Osteoblast (primary cell): Measurements from ENCODE around the gene MRNIP. TPM values are rescaled to one million over a fixed set of nuclear protein-coding genes. Genes with fewer than 3 reads are reported as not detected.

Source experiments
- DNase-seq: peaks from one replicate; pipeline ENCODE4 v3.0.0; 2011; ENCODE audit warnings: low spot score, mixed read lengths; ENCODE audit not compliant: insufficient read length; ENCODE audit errors: missing footprints
- H2AFZ ChIP-seq: 2 replicates; pipeline ENCODE4 v1.6.0; 2011; ENCODE audit warnings: mild to moderate bottlenecking, low read length
- H3K27ac ChIP-seq: 2 replicates; pipeline ENCODE4 v1.5.1; 2011; ENCODE audit warnings: mild to moderate bottlenecking, low read depth, low read length, moderate library complexity
- H3K27me3 ChIP-seq: 2 replicates; pipeline ENCODE4 v1.6.0; 2012; ENCODE audit warnings: mild to moderate bottlenecking, control low read depth, inconsistent platforms, low read length, moderate library complexity; ENCODE audit not compliant: insufficient read depth
- H3K36me3 ChIP-seq: 2 replicates; pipeline ENCODE4 v1.5.1; 2011; ENCODE audit warnings: mild to moderate bottlenecking, low read length, control low read depth, moderate library complexity; ENCODE audit not compliant: insufficient read depth
- H3K4me1 ChIP-seq: 2 replicates; pipeline ENCODE4 v1.5.1; 2011; ENCODE audit warnings: mild to moderate bottlenecking, low read length, control low read depth, moderate library complexity; ENCODE audit not compliant: insufficient read depth
- H3K4me2 ChIP-seq: 2 replicates; pipeline ENCODE4 v1.6.0; 2011; ENCODE audit warnings: mild to moderate bottlenecking, low read length; ENCODE audit not compliant: insufficient read depth
- H3K4me3 ChIP-seq: fragments of 200-600 bp; sonication (generic); 3 replicates; pipeline ENCODE4 v1.5.1; 2012; ENCODE audit warnings: mild to moderate bottlenecking, low read length, inconsistent platforms; ENCODE audit not compliant: insufficient read depth
- H3K79me2 ChIP-seq: 2 replicates; pipeline ENCODE4 v1.6.0; 2012; ENCODE audit warnings: mild to moderate bottlenecking, low read length, control low read depth, inconsistent platforms; ENCODE audit not compliant: insufficient read depth
- H3K9me3 ChIP-seq: 2 replicates; pipeline ENCODE4 v1.5.1; 2011; ENCODE audit warnings: low read depth, low read length, control low read depth
- H4K20me1 ChIP-seq: 2 replicates; pipeline ENCODE4 v1.6.0; 2012; ENCODE audit warnings: mild to moderate bottlenecking, low read length, control low read depth; ENCODE audit not compliant: insufficient read depth
- CTCF ChIP-seq: IDR thresholded peaks from 2 replicates; pipeline ENCODE4 v1.5.1; 2011; ENCODE audit warnings: mild to moderate bottlenecking, low read depth, low read length, moderate library complexity; ENCODE audit errors: extremely low read depth
- total RNA-seq: library from RNA; depleted of rRNA; stranded (reverse); fragments of >200 nt; gene quantifications from 2 replicates; pipeline ENCODE4 v1.2.3, GENCODE V29; 2012

MRNIP gene
- total RNA-seq, 1 donor, result 10.1 TPM

DNA sequence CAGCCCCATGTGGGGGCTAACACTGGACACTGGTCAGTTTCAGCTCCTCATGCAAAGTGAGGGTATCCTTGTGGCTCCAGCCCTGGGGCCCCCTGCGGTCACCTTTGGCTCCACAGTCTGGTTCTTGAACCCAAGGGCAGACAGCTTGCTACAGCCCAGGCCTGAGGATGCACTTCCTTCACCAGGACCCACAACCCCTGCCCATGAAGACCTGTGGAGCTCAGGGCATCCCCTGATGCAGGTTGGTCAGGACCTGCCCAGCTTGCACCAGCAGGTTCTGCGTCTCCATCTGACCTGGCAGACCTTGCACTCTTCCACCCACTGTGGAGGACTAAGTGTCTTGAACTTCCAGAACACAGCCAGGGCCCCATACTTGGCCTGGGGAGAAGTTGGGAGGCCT is 3.7 kb upstream of the MRNIP start:
- no peak overlapping the region for H3K27ac ChIP-seq
- no peak for TF ChIP-seq CTCF
- H3K4me3 ChIP-seq, result no peak overlapping the region
- H3K79me2 ChIP-seq, result peaks cover 11% of the 10 kb centered on the region
- H3K36me3 ChIP-seq, result peaks cover 38% of the 10 kb centered on the region
- H3K4me1 ChIP-seq, result peaks cover 11% of the 10 kb centered on the region
- no peak overlapping the region for H2AFZ ChIP-seq
- peak; percentile 50 for DNase-seq
- no peaks in the 10 kb centered on the region for H3K9me3 ChIP-seq
- H4K20me1 ChIP-seq, result peaks cover 4% of the 10 kb centered on the region
- H3K27me3 ChIP-seq, result no peaks in the 10 kb centered on the region
- H3K4me2 ChIP-seq, result no peak overlapping the region

DNA sequence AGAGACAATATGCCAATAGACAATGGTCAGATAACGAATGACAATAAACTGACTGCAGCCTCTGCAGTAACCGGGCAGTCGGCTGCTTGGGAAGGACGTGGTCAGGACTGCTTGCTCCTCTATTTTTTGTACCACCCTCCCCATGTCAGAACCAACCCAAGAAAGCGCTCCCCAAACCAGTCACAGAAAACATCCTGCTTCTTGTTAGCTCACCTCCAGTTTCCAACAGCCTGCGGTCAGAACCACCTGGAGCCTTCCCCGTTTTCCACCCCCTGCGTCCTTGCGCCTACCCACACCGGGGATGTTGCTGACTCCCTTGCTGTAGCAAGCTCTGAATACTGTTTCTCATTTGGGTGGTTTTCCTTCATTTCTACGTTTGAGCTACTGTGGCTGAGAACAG is 1.7 kb upstream of the MRNIP start:
- peak; percentile 77 for DNase-seq
- H3K79me2 ChIP-seq, result peaks cover 26% of the 10 kb centered on the region
- peaks cover 32% of the 10 kb centered on the region for H3K36me3 ChIP-seq
- H3K4me2 ChIP-seq, result peak overlapping the region; percentile 87
- H3K4me3 ChIP-seq, result no peak overlapping the region
- H3K27me3 ChIP-seq, result no peaks in the 10 kb centered on the region
- H2AFZ ChIP-seq, result no peak overlapping the region
- H4K20me1 ChIP-seq, result peaks cover 4% of the 10 kb centered on the region
- peaks cover 11% of the 10 kb centered on the region for H3K4me1 ChIP-seq
- TF ChIP-seq CTCF, result no peak
- H3K9me3 ChIP-seq, result no peaks in the 10 kb centered on the region
- no peak overlapping the region for H3K27ac ChIP-seq

- peaks cover 4% of the 10 kb centered on the region for H4K20me1 ChIP-seq
- H3K27me3 ChIP-seq, result no peaks in the 10 kb centered on the region
- peaks cover 15% of the 10 kb centered on the region for H3K4me1 ChIP-seq
- H3K79me2 ChIP-seq, result peaks cover 35% of the 10 kb centered on the region
- H3K36me3 ChIP-seq, result peaks cover 14% of the 10 kb centered on the region
- no peaks in the 10 kb centered on the region for H3K9me3 ChIP-seq
- peak overlapping the region; percentile 100 for H3K4me3 ChIP-seq
- no peak for TF ChIP-seq CTCF
- peak; percentile 81 for DNase-seq
- H3K4me2 ChIP-seq, result peak overlapping the region; percentile 87
- H3K27ac ChIP-seq, result no peak overlapping the region
- H2AFZ ChIP-seq, result peak overlapping the region; percentile 86
Measured at GRCh38 chr5:179858241-179858585, 404 bp downstream of the MRNIP start.

- peaks cover 30% of the 10 kb centered on the region for H3K36me3 ChIP-seq
- H3K27ac ChIP-seq, result no peak overlapping the region
- peaks cover 35% of the 10 kb centered on the region for H3K79me2 ChIP-seq
- H2AFZ ChIP-seq, result no peak overlapping the region
- H3K4me3 ChIP-seq, result no peak overlapping the region
- H3K9me3 ChIP-seq, result no peaks in the 10 kb centered on the region
- H3K4me2 ChIP-seq, result peak overlapping the region; percentile 2
- DNase-seq, result peak; percentile 63
- peaks cover 4% of the 10 kb centered on the region for H3K4me1 ChIP-seq
- peaks cover 4% of the 10 kb centered on the region for H4K20me1 ChIP-seq
- H3K27me3 ChIP-seq, result no peaks in the 10 kb centered on the region
- no peak for TF ChIP-seq CTCF
Measured at GRCh38 chr5:179854356-179854755, 4.3 kb downstream of the MRNIP start.
